T-helper 2 cell (primary cell): ENCODE results near the gene SNX17.
"Not testable (repeated sequence)": the region's sequence is repeated elsewhere in the genome, so short reads cannot be mapped to it uniquely, and the experiment has no call there.

Experiments
- DNase-seq, 5 experiments: peaks; one replicate each; pipeline versions ENCODE4 v3.0.0 to v3.0.0-alpha.2; 2012 to 2022
- total RNA-seq, 2 donors: gene quantifications; one replicate each; lab custom pipeline; 2026; lab: John Stamatoyannopoulos, UW

The SNX17 gene, protein sequence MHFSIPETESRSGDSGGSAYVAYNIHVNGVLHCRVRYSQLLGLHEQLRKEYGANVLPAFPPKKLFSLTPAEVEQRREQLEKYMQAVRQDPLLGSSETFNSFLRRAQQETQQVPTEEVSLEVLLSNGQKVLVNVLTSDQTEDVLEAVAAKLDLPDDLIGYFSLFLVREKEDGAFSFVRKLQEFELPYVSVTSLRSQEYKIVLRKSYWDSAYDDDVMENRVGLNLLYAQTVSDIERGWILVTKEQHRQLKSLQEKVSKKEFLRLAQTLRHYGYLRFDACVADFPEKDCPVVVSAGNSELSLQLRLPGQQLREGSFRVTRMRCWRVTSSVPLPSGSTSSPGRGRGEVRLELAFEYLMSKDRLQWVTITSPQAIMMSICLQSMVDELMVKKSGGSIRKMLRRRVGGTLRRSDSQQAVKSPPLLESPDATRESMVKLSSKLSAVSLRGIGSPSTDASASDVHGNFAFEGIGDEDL
- 43.0 to 74.2 reads per million in 2 donors for total RNA-seq

DNA sequence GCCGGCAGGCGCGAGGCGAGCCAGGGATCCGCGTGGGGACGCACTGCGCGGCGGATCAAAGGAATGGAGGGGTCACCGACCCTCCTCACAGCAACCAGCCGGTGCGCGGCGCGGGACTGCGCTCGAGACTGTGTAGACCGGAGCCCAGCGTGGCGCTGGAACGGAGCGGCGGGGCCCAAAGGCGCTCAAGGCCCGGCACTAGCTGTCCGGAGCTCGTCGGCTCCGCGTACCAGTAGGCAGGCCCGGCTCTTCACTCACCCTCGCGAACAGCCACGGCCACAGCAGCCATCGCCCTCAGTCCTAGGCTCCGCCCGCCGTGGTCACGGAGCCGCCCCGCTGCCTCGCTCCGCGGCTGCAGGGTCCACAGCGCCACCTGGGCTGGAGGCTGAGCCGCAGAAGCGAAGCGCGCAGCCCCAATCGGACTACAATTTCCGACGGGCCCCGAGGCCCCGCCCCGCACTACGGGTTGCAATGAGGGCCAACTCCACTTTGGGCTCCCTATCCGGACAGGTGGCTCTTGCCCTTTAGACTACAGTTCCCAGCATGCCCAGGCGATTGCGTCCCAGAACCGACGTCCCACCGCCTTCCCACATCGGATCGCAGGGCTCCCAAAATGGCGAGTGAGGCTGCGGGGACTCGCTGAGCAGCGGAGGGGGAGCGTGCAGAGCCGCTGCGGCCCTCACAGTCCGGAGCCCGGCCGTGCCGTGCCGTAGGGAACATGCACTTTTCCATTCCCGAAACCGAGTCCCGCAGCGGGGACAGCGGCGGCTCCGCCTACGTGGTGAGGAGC is at the start of gene SNX17, which contains the start of gene EIF2B4:
SNX17 (plus strand) TSS at position 591 of the 790 bp plus-strand sequence; CDS start at position 719, 128 bp downstream.
EIF2B4 (minus strand) TSS at position 313 of the 790 bp plus-strand sequence; CDS start at position 289, 24 bp downstream.
- DNase-seq = peak; percentile 97 to 100 (median 99)

DNA sequence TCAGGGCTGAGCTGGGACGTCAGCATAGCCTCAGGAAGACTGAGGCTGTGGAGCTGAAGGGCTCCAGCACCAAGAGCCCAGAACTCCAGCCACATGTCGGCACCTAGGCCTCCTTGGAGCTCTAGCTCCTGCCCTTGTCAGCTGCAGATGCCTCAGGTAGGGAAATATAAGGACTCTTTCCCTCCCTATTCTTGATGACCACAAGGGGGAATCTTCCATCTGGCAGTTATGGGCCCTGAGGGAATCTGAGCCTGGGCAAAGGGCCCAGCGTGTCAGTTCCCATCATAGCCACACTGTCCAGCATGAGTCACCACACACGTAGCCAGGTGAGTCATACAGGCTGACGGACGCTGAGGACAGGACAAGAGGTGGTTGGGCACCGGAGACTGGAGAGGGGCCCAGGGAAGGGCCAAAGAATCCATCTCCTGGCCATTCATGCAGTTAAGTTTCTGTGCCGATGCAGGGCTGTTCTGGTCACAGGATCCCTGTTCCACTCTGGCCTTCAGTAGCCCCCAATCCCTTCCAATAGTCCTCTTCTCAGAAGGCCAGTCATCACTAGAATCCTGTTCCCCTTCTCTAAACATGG is 49.4 kb upstream of the SNX17 start:
- DNase-seq = no peak

DNA sequence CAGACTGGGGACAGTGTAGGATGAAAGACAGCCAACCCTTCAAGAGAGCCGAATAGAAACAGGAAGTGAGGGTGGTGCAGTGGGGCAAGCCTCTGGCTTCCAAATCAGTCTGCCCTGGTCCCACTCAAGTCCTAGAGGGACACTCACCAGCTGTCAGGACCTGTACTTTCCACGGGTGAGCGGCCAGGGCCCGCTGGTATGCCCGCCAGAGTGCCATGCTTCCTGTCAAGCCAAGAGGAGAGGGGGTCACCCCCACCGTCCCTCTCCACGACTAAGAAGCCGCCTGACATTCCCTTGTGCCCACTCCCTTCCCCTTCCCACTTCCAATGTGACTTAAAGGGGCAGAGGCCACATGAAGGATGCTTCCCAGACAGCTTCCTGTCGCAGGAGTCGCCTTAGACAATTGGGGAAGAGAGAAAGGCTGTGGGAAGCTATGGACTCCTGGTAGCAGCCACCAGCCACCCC is 48.1 kb upstream of the SNX17 start:
- DNase-seq = peak in 1 of 5 experiments; percentile 34

DNA sequence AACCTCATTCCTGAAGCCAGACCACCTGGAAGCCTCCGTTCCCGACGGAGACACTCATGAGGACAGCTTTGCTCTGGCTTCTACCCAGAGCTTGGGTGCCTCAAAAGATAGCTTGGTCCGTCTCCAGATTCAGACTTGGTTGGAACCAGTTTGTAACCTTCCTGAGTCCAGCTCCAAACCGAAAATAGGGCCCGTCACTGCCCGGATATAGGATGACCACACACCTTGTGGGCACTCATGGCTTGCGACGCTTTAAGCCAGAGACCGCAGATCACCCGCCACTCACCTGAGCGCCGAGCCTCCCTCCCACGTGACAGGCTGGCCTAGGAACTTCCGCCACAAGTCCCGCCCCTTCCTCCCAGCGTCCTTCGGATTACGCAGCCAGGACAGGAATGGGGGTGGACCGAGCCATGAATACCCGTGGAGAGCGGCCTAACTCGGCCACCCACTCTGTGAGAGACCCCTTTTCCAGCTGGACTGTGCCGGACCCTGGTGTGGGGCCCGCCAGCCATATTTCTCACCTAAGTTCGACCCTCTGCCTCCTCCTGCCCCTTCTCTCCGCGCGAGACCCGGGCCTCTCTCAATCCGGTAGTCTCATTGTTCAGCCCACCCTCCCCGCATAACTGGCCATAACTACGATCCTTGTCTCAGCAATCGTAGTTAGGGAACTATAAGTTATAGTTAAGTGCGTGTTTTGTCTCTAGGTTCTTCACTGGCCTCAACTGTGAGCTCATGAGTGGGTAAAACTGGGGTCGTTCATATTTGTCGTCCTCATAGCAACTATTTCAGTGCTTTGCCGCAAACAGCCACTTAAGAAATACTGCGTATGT is 47.4 kb upstream of the SNX17 start, which contains the start of gene MPV17:
MPV17 (minus strand) TSS at position 332 of the 830 bp plus-strand sequence. CDS start 580 bp downstream, outside the sequence.
- DNase-seq = peak; percentile 66 to 92 (median 77)

DNA sequence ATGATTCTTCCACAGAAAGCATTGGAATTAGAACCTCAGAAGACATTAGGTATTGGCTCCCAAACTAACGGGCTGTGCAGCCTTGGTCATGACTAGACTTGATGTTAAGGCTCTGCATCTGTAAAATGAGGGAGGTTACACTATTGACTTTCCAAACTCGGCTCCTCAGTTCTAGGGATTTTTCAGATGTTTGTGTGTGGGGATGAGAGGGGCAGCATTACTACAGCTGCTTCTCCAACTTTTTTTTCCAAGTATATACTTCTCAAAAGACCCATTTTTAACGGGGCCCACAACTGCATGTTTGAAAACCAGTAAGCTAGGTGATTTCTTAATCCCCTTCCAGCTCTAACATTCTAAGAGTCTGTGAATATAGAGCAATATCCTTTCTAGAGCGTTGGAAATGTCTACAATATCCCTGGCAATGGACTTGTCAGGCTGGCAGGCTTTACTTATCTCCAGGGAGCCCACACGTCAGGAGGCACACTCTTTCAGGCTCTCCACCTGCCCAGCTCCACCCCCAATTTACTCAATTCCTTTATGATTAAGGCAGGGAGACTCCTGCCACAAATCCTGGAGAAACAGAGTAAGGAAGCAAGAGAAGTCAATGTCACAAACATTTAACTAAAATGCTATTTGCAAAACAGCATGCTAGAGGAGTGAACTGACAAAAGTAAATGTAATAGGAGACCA is 46.7 kb upstream of the SNX17 start:
- DNase-seq = no peak

DNA sequence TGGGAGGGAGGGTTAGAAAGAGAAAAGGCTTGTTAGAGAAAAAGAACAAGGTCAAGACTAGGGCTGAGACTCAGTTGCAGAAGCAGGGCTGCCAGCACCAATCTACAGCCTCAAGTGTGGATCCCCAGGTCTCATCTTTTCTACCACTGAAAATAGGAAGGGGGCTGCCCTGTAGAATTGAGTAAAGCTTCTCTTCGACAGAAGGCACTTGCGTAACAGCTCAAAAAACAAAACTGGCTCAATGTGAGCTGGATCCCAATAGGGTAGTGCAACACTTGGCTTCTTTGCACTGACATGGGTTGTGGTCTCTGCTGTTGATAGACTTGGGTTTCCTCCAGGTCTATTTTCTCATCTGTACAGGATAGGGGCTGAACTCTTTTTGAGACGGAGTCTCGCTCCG is 45.7 kb upstream of the SNX17 start:
- DNase-seq = no peak

DNA sequence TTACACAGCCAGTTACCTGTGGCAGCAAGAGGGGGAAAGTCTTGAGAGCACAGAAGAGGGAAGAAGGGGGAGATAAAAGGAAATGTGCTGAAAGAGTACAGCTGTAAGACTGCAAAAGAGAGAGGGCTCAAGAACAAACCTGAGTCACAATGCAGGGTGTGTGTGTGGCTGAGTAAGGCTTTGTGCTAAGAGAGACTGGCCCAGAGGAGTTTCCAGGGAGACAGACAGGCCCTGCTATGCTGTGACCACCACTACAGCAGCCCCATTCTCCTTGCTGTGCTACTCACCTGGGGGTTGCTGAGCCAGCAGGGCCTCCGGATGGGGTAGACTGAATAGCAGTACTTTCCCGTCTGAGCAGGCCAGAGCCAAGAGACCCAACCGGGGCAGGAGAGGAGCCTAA is 35.1 kb upstream of the SNX17 start:
- no peak for DNase-seq

DNA sequence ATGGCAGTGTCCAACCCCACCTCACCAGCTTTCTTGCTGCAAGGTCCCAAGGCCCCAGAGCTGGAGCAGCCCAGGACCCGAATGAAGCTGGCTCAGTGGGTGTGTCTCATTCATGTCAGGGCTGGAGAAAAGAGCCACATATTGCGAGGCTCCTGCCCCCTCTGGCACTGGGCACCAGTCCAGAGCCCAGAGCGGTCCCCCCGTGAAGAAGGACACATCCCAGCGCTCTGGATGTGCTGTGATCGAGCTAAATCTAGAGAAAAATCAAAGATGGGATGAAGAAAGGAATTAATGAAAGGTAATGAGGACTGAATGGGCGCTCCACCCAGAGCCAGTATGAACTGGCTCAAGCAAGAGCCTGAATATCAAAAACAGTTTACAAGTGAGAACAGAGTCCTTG is 34.2 kb upstream of the SNX17 start:
- DNase-seq = no peak

DNA sequence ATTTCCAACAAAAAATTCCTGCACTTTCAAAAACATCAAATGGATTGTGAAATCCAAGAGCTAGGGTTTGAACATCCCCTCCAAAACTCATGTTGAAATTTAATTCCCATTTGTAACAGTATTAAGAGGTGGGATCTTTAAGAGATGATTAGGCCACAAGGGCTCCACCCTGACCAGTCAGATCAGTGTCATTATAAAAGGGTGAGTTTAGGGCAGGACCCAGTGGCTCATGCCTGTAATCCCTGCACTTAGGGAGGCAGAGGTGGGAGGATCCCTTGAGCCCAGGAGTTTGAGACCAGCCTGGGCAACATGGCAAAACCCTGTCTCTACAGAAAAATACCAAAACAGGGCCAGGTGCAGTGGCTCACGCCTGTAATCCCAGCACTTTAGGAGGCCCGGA is 22.8 kb upstream of the SNX17 start:
- DNase-seq = no peak

DNA sequence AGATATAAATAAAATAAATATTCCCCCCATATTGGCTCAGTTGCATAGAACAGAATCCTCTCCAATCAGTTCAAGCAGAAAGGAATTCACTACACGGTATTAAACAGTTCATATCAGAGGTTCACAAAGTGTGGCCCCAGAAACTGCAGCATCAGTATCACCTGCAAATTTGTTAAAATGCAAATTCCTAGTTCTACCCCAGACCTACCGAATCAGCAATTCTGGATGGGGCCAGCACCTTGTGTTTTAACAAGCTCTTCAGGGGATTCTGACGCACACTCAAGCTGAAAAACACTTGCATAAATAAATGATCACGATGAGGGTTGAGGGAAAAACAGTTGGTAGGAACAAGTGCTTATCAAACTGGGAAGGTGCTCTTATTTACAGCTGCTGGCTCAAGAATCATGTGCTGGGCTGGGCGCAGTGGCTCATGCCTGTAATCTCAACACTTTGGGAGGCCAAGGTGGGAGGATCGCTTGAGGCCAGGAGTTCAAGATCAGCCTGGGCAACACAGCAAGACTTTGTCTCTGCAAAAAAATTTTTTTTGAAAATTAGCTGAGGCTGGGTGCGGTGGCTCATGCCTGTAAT is 20.2 kb upstream of the SNX17 start:
- DNase-seq = no peak

DNA sequence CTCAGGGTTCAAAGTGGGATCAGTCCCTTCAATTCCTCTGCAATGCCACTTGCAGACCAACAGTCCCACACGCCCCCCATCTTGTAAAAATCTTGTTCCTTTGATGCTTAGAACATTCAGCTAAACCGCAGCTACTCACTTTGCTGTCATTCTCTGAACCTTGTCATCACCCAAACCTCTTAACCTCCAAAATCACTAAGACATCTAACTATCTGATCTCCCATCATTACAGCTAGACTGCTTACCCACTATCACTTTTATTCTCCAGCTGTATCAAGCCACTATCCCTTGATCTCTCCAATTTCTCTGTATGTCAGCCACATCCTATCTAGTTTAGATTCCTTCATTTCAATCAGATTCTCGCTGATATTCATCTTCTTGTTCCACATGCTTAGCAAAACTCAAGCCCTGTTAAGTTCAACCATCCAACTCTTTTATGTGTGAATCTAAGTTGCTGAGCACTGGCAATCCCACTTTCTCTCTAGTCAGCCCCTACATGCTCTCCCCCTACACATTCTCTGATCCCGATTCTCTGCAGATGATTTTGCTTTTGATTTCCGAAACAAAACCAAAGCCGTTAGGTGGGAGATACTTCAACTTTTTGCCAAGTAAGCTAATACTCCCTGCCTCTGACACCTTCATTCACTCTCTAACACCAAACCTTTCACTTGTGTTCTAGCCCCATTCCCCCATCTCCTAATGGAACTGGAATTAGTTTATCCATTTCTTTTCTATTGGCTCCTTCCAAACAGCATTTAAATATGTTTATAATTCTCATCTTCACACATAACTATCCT is 18.4 kb upstream of the SNX17 start:
- peak in 2 of 5 experiments; percentile 10 to 88 for DNase-seq

DNA sequence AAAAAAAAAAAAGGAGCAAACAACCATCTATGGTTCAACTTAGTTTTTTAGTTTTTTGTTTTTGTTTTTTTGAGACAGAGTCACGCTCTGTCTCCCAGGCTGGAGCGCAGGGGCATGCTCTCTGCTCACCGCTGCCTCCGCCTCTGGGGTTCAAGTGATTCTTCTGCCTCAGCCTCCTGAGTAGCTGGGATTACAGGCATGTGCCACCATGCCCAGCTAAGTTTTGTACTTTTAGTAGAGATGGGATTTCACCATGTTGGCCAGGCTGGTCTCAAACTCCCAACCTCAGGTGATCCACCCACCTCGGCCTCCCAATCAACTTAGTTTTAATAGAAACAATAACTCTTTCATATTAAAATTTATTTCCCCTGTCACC is 17.0 kb upstream of the SNX17 start:
- not testable (repeated sequence) for DNase-seq

DNA sequence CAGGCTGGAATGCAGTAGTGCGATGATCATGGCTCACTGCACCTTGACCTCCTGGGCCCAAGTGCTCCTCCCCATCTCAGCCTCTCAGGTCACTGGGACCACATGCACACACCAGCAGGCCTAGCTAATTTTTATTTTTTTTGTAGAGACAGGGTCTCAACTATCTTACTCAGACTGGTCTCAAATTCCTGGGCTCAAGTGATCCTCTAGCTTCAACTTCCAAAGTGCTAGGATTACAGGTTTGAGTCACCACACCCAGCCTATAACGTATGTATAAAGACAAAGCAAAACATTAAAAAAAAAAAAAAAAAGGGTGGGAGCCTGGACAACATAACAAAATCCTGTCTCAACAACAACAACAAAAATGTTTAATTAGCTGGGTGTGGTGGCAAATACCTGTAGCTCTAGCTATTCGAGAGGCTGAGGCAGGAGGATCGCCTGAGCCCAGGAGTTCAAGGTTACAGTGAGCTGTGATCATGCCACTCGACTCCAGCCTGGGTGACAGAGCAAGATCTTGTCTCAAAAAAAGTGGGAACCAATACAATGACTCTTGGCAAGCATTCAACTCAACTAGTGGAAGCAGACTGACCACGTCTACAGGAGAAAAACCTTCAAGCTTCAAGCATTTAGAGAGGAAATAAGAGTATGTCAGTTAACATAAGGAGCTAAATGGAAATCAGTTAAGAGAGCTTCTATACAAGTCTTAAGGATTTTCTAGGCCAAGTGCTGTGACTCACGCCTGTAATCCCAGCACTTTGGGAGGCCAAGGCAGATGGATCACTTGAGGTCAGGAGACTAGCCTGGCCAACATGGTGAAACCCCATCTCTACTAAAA is 16.4 kb upstream of the SNX17 start:
- DNase-seq = no peak

DNA sequence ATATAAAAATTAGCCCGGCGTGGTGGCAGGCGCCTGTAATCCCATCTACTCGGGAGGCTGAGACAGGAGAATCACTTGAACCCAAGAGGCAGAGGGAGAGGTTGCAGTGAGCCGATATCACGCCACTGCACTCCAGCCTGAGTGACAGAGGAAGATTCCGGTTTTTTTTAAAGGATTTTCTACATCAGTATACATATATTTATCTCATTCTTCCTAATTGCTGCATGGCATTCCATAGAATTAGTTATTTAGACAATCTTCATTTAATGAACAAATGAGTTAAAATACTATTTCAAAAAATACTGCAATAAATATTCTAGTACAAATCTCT is 15.9 kb upstream of the SNX17 start:
- no peak for DNase-seq

DNA sequence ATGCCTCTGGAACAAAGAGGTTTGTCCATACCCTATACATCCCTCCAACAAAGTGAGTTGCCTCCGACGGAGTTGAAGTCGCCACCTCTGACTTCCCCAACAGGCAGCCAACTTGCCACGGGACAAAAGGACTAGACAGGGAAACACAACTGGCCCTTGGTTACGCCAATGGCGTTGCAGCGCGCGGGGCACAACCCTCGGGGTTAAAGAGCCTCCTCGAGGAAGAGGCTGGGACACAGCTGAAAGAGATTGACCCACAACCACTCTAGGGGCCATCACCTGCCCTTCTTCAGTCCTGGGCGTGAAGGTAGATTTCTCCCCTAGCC is 14.4 kb upstream of the SNX17 start:
- no peak for DNase-seq

DNA sequence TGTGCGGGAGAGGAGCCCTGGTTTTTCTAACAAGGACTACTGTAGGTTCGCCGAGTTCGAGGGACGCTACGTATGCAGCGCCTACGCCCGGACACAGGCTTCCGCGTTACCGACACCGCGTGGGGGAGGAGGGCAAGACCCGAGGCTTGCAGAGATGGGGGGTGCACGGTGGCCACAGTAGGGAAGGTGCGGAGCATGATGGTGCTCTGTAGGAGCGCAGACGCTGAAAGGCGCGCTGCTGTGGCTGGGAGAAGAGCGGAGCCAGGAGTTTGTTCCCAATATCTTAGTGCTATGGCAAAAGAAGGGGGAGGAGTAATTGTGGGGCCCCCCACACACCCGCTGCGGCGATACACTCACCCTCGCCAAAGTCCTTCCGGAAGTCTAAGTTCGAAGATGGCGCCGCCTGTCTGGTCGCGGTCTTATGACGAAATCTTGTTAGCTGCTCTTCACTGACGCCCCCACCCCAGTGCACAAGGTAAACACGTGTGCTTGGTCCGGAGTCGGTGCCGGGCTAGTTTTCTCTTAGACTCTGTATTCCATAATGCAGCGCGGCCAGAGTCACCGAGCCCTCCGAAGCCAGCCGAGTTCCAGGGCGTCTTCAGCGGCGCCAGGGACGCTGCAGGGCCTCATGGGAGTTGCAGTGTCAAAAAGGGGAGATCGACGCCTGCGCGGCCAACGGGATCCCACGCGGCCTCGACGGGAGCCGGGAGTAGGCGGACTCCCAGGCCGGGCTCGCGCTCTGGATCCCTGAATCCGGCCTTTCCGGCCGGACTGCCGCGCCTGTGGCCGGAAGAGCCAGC is 13.8 kb upstream of the SNX17 start, which contains the start of gene GTF3C2:
GTF3C2 (minus strand) TSS at position 383 of the 800 bp plus-strand sequence. CDS start 13,210 bp downstream, outside the sequence.
- DNase-seq = peak; percentile 75 to 97 (median 88)

DNA sequence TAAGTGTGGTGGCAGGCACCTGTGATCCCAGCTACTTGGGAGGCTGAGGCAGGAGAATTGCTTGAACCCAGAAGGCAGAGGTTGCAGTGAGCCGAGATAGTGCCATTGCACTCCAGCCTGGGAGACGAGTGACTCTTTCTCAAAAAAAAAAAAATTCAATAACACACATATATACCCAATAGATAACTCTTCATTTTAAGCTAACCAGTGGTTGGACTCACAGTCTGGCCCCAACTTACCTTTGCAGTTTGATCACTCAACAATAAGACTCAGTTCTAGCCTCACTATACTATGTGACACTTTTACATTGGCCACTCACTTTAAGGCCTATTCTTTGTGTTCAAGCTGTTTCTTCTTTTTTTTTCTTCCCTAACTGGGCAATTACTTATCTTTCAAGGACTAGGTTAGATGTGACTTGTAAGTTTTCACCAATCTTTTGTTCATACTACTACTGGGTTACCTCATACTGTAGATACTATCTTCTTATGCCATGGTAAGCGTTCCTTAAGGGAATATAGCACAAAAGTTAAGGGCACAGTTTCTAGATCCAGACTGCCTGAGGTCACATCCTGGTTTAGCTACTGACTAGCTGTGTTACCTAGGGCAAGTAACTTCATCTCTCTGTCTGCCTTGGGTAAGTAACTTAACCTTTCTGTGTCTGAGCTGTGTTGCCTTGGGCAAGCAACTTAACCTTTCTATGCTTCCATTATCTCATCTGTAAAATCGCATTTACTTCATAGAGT is 7.6 kb upstream of the SNX17 start:
- no peak for DNase-seq

DNA sequence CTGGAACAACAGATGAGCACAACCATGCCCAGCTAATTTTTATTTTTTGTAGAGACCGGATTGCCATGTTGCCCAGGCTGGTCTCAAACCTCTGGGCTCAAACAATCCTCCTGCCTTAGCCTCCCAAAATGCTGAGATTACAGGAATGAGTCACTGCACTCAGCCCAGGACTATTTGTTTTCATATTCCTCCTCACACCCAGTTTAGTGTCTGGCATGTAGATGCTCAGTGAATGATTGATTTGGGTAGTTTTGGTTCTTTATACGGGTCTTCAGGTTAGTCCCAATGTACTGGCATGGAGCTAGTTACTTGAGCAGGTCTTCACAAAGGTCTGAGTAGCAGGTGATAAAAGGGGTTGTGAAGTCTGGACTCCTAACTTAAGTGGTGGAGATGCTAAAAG is 6.5 kb upstream of the SNX17 start:
- DNase-seq = no peak
